Mesenchymal stem cell (in vitro differentiated cells and primary cell): ENCODE measurements around the gene TRPM2.
A peak's percentile ranks its signal among the peaks of the same experiment; 100 is the strongest.
"Not testable (repeated sequence)": the region's sequence is repeated elsewhere in the genome, so short reads cannot be mapped to it uniquely, and the experiment has no call there.

ENCODE experiments used
- DNase-seq: peaks from one replicate; pipeline ENCODE4 v3.0.0-alpha.2; 2013
- H2AFZ ChIP-seq: one replicate; pipeline ENCODE4 v1.6.1; 2013; ENCODE audit warnings: low read depth, mild to moderate bottlenecking, control low read depth, inconsistent platforms, low read length, moderate library complexity
- H2AK5ac ChIP-seq: 2 replicates; pipeline ENCODE4 v1.6.1; 2013; ENCODE audit warnings: low read length, moderate library complexity, mild to moderate bottlenecking, inconsistent platforms; ENCODE audit not compliant: severe bottlenecking
- H2BK120ac ChIP-seq: one replicate; pipeline ENCODE4 v1.6.1; 2013; ENCODE audit warnings: low read depth, mild to moderate bottlenecking, inconsistent platforms, low read length, moderate library complexity
- H2BK12ac ChIP-seq, 2 experiments: one replicate each; pipeline ENCODE4 v1.6.1; 2013; ENCODE audit warnings: inconsistent platforms in 2 of 2, low read length in 2 of 2, mild to moderate bottlenecking in 2 of 2, moderate library complexity in 2 of 2, control low read depth in 1 of 2
- H2BK15ac ChIP-seq: one replicate; pipeline ENCODE4 v1.6.1; 2013; ENCODE audit warnings: mild to moderate bottlenecking, low read depth, inconsistent platforms; ENCODE audit not compliant: poor library complexity, severe bottlenecking
- H2BK5ac ChIP-seq: 2 replicates; pipeline ENCODE4 v1.6.1; 2013; ENCODE audit warnings: low read depth, mild to moderate bottlenecking, low read length, control low read depth, inconsistent platforms; ENCODE audit not compliant: poor library complexity, severe bottlenecking
- H3K14ac ChIP-seq, 2 experiments: one replicate each; pipeline ENCODE4 v1.6.1; 2013; ENCODE audit warnings: inconsistent platforms in 2 of 2, low read length in 2 of 2, control low read depth in 1 of 2, mild to moderate bottlenecking in 1 of 2, moderate library complexity in 1 of 2
- H3K18ac ChIP-seq, 2 experiments: one replicate each; pipeline ENCODE4 v1.6.1; 2013; ENCODE audit warnings: inconsistent platforms in 2 of 2, low read length in 2 of 2, control low read depth in 1 of 2, low read depth in 1 of 2, mild to moderate bottlenecking in 1 of 2
- H3K23ac ChIP-seq, 2 experiments: one replicate each; pipeline ENCODE4 v1.6.1; 2013; ENCODE audit warnings: inconsistent platforms in 2 of 2, low read length in 2 of 2, mild to moderate bottlenecking in 2 of 2, moderate library complexity in 2 of 2, control low read depth in 1 of 2
- H3K27ac ChIP-seq: 2 replicates; pipeline ENCODE4 v1.5.1; 2013; ENCODE audit warnings: mild to moderate bottlenecking, moderate library complexity, low read length, control low read depth, inconsistent platforms; ENCODE audit not compliant: poor library complexity, severe bottlenecking
- H3K27me3 ChIP-seq, 2 experiments: 2 replicates each; pipeline versions ENCODE4 v1.6.1 to v1.7.0; 2013; ENCODE audit warnings: low read length in 2 of 2, mild to moderate bottlenecking in 2 of 2, moderate library complexity in 2 of 2, control low read depth in 1 of 2, inconsistent platforms in 1 of 2; ENCODE audit not compliant: control insufficient read depth in 1 of 2, insufficient read depth in 1 of 2
- H3K36me3 ChIP-seq, 2 experiments: 2 replicates each; pipeline versions ENCODE4 v1.6.1 to v1.7.0; 2013; ENCODE audit warnings: low read length in 2 of 2, control low read depth in 1 of 2, inconsistent platforms in 1 of 2, low read depth in 1 of 2, mild to moderate bottlenecking in 1 of 2; ENCODE audit not compliant: insufficient read depth in 2 of 2, control insufficient read depth in 1 of 2
- H3K4ac ChIP-seq, 2 experiments: one replicate each; pipeline ENCODE4 v1.6.1; 2013; ENCODE audit warnings: inconsistent platforms in 2 of 2, low read length in 2 of 2, mild to moderate bottlenecking in 2 of 2, moderate library complexity in 2 of 2, control low read depth in 1 of 2, low read depth in 1 of 2
- H3K4me1 ChIP-seq: 2 replicates; pipeline ENCODE4 v1.6.1; 2013; ENCODE audit warnings: low read depth, low read length, control low read depth; ENCODE audit not compliant: control insufficient read depth, insufficient read depth
- H3K4me2 ChIP-seq: 2 replicates; pipeline ENCODE4 v1.6.1; 2013; ENCODE audit warnings: low read length, mild to moderate bottlenecking, inconsistent platforms; ENCODE audit not compliant: poor library complexity, severe bottlenecking
- H3K4me3 ChIP-seq, 2 experiments: 2 replicates each; pipeline versions ENCODE4 v1.5.1 to v1.7.0; 2013; ENCODE audit warnings: low read length in 2 of 2, mild to moderate bottlenecking in 2 of 2, control low read depth in 1 of 2, low read depth in 1 of 2; ENCODE audit not compliant: insufficient read depth in 1 of 2
- H3K79me1 ChIP-seq: replicated peaks from 2 replicates; pipeline ENCODE4 v1.6.1; 2013; ENCODE audit warnings: mild to moderate bottlenecking, control low read depth, low read length, inconsistent platforms; ENCODE audit not compliant: poor library complexity, severe bottlenecking
- H3K9ac ChIP-seq: 2 replicates; pipeline ENCODE4 v1.7.0; 2013; ENCODE audit warnings: mild to moderate bottlenecking, low read length, moderate library complexity
- H3K9me3 ChIP-seq: 2 replicates; pipeline ENCODE4 v1.7.0; 2013; ENCODE audit warnings: mild to moderate bottlenecking, low read length; ENCODE audit not compliant: control insufficient read depth
- H4K8ac ChIP-seq: one replicate; pipeline ENCODE4 v1.6.1; 2013; ENCODE audit warnings: inconsistent platforms, mild to moderate bottlenecking, low read length, moderate library complexity
- H4K91ac ChIP-seq: one replicate; pipeline ENCODE4 v1.6.1; 2013; ENCODE audit warnings: mild to moderate bottlenecking, low read length, inconsistent platforms
- WGBS: methylation state at CpG from one replicate; pipeline ENCODE4 v1.1.7; 2013; ENCODE audit warnings: mixed read lengths; 5-methylcytosine and 5-hydroxymethylcytosine counted together

The TRPM2 gene

DNA sequence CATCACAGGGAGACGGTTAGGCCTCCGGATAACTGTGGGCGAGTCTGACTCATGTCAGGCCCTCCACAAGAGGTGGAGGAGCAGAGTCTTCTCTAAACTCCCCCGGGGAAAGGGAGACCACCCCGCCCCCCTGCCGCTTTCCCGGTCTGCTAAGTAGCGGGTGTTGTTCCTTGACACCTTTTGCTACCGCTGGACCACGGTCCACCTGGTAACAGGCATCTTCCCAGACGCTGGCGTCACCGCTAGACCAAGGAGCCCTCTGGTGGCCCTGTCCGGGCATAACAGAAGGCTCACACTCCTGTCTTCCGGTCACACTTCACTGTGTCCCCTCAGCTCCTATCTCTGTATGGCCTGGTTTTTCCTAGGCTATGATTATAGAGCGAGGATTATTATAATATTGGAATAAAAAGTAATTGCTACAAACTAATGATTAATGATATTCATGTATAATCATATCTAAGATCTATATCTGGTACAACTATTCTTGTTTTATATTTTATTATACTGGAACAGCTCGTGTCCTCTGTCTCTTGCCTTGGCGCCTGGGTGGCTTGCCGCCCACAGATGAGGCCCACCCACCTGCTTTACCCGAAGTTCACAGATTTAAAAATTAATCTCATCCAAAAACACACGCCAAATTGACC lies 126.3 kb downstream of the TRPM2 start:
- not testable (repeated sequence) for H2AFZ ChIP-seq, H3K4me1 ChIP-seq, H2BK5ac ChIP-seq, H3K79me1 ChIP-seq, H3K4ac ChIP-seq, H3K36me3 ChIP-seq, H4K8ac ChIP-seq, H3K14ac ChIP-seq, H3K4me3 ChIP-seq, H3K18ac ChIP-seq, H2BK15ac ChIP-seq, H3K4me2 ChIP-seq, H2BK12ac ChIP-seq, H3K23ac ChIP-seq, H4K91ac ChIP-seq, H2BK120ac ChIP-seq, H3K9me3 ChIP-seq, H3K9ac ChIP-seq, H3K27ac ChIP-seq, H2AK5ac ChIP-seq
- peak; percentile 25 for DNase-seq
- 40% methylated on average over 17 of the region's 21 CpGs for WGBS
- peaks cover 13 to 20% of the 10 kb centered on the region in 2 experiments for H3K27me3 ChIP-seq

DNA sequence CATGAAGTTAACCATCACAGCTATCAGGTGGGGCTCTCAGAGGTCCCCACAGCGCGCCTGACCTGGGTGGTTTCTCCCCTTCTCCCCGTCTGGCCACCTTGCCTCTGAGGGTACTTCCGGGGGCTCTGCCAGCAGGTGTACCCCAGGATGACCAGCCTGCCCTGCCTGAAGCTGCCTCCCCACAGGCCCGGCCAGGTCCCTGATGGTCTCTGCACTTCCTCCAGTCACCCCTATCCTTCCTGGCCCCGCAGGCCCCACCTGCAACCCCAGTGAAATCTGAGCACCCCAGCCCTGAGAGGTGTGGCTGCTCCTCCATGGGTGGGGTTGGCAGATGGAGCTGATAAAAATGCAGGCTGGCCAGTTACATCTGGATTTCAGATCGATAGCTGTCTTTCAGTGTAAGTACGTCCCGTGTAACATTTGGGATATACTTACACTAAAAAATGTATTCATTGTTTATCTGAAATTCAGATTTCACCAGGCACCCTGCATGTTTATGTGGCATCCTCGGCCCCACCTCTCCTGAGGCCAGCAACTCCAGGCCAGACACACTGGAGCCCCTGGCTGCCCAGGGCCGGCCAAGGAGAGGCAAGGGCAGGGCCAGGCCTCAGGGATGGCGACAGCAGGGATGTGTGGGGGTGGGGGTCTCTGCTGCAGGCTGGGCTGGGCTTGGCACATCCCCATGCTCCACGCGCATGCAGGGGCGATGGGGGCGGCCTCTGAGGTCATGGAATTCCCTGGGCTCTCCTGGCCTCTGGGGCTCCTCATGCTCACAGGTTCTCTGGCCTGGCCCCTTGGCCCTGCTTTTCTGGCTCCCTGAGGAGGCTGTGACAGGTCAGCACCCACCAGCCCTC lies 127.0 kb downstream of the TRPM2 start:
- no peak overlapping the region for H3K27ac ChIP-seq
- H3K23ac ChIP-seq, result no peak overlapping the region
- no peak overlapping the region for H3K4me3 ChIP-seq
- H2AFZ ChIP-seq, result no peak overlapping the region
- no peak overlapping the region for H2BK12ac ChIP-seq
- H3K18ac ChIP-seq, result no peak overlapping the region
- no peak overlapping the region for H2AK5ac ChIP-seq
- 72% methylated on average over 13 of the region's 16 CpGs for WGBS
- no peak overlapping the region for H3K14ac ChIP-seq
- H4K8ac ChIP-seq, result no peak overlapping the region
- DNase-seq, result no peak
- no peaks in the 10 kb centered on the region for H3K79me1 ChIP-seq
- H3K27me3 ChIP-seq, result peaks cover 13 to 21% of the 10 kb centered on the region in 2 experiments
- H3K4me1 ChIP-seq, result no peaks in the 10 kb centered on the region
- no peak overlapping the region for H2BK120ac ChIP-seq
- H3K9ac ChIP-seq, result no peak overlapping the region
- H3K36me3 ChIP-seq, result no peaks in the 10 kb centered on the region
- H3K9me3 ChIP-seq, result no peaks in the 10 kb centered on the region
- H4K91ac ChIP-seq, result no peak overlapping the region
- no peak overlapping the region for H3K4me2 ChIP-seq
- no peak overlapping the region for H2BK15ac ChIP-seq
- H2BK5ac ChIP-seq, result no peak overlapping the region
- H3K4ac ChIP-seq, result no peak overlapping the region

DNA sequence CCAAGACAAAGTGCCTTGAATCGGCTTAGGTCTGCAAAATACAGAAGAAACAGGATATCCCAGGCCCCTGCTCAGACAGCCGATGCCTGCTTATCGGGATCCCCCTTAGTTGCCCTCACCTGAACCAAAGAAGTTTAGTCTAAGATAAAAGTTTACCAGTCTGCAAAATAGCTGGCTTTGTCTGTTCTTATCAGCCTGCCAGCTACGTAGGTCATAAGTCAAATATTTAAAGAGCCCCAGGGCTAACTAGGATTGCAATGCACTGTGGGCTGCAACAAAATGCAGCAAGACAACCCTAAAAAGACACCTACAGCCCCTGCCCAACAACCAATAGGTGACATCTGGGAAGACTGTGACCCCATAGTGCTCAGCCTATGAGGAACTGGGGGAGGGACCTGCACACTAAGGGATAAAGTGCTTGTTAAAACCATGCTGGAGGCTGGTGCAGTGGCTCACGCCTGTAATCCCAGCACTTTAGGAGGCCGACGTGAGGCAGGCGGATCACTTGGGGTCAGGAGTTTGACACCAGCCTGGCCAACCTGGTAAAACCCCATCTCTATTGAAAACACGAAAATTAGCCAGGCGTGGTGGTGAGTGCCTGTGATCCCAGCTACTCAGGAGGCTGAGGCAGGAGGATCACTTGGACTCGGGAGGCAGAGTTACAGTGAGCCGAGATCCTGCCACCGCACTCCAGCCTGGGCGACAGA lies 129.3 kb downstream of the TRPM2 start:
- no peak overlapping the region for H3K18ac ChIP-seq
- no peak overlapping the region for H4K91ac ChIP-seq
- H3K9ac ChIP-seq, result no peak overlapping the region
- no peak overlapping the region for H3K4me3 ChIP-seq
- H3K14ac ChIP-seq, result no peak overlapping the region
- DNase-seq, result no peak
- no peak overlapping the region for H4K8ac ChIP-seq
- H3K4ac ChIP-seq, result no peak overlapping the region
- H3K4me1 ChIP-seq, result no peaks in the 10 kb centered on the region
- no peak overlapping the region for H2AK5ac ChIP-seq
- peaks cover 4 to 23% of the 10 kb centered on the region in 2 experiments for H3K27me3 ChIP-seq
- H2BK15ac ChIP-seq, result no peak overlapping the region
- no peak overlapping the region for H2BK120ac ChIP-seq
- no peaks in the 10 kb centered on the region for H3K36me3 ChIP-seq
- no peak overlapping the region for H3K4me2 ChIP-seq
- no peak overlapping the region for H2AFZ ChIP-seq
- no peak overlapping the region for H3K23ac ChIP-seq
- no peaks in the 10 kb centered on the region for H3K9me3 ChIP-seq
- no peaks in the 10 kb centered on the region for H3K79me1 ChIP-seq
- 88% methylated on average over 11 of the region's 14 CpGs for WGBS
- no peak overlapping the region for H3K27ac ChIP-seq
- no peak overlapping the region for H2BK12ac ChIP-seq
- H2BK5ac ChIP-seq, result no peak overlapping the region
